Thyroid gland (tissue), 4 donors: ENCODE measurements around the gene A2ML1.

Experiments
- CTCF ChIP-seq, 6 experiments: fragments of 200-600 bp in 3 of 6; fragments of 450-650 bp in 3 of 6; sonication (generic) in 3 of 6; IDR thresholded peaks; one replicate each; pipeline ENCODE4 v1.5.1; 2016 to 2019; ENCODE audit warnings: antibody characterized with exemption in 6 of 6, mild to moderate bottlenecking in 2 of 6, inconsistent platforms in 1 of 6, moderate library complexity in 1 of 6
- POLR2A ChIP-seq, 2 donors: fragments of 450-650 bp; IDR thresholded peaks; one replicate each; pipeline ENCODE4 v1.6.1; 2017; ENCODE audit warnings: antibody characterized with exemption in 2 of 2, mild to moderate bottlenecking in 2 of 2, moderate library complexity in 1 of 2

GRCh38 chr12:8781381-8782127 lies 40.9 kb upstream of the A2ML1 start:
- TF ChIP-seq CTCF (IDR thresholded peaks at IDR 0.05) (no peak), POLR2A (IDR thresholded peaks at IDR 0.05) (no peak)
